Neural cell (in vitro differentiated cells): ENCODE results near the gene TSR3.

ENCODE experiments used
- EZH2 ChIP-seq: fragments of 200-600, 300-800 bp; shearing (Covaris generic), sonication (generic); IDR thresholded peaks from 2 replicates; pipeline ENCODE4 v1.6.1; 2014; ENCODE audit warnings: antibody characterized with exemption, low read length, borderline replicate concordance, mild to moderate bottlenecking; ENCODE audit not compliant: insufficient read depth, poor library complexity, severe bottlenecking
- MXI1 ChIP-seq: fragments of 450-650 bp; conservative IDR thresholded peaks from 2 replicates; pipeline ENCODE4 v1.6.1; 2014; ENCODE audit warnings: antibody characterized with exemption, mild to moderate bottlenecking; ENCODE audit not compliant: poor library complexity, severe bottlenecking
- POLR2AphosphoS5 ChIP-seq: IDR thresholded peaks from 2 replicates; pipeline ENCODE4 v1.6.1; 2012
- RAD21 ChIP-seq: fragments of 450-650 bp; conservative IDR thresholded peaks from 2 replicates; pipeline ENCODE4 v1.6.1; 2014; ENCODE audit warnings: antibody characterized with exemption, mild to moderate bottlenecking, moderate library complexity
- TF ChIP-seq, protein P1 (sequence below): fragments of 450-650 bp; IDR thresholded peaks from 2 replicates; pipeline ENCODE4 v1.5.1; 2014; ENCODE audit warnings: antibody characterized with exemption, mild to moderate bottlenecking, moderate library complexity; ENCODE audit not compliant: poor library complexity, severe bottlenecking

DNA sequence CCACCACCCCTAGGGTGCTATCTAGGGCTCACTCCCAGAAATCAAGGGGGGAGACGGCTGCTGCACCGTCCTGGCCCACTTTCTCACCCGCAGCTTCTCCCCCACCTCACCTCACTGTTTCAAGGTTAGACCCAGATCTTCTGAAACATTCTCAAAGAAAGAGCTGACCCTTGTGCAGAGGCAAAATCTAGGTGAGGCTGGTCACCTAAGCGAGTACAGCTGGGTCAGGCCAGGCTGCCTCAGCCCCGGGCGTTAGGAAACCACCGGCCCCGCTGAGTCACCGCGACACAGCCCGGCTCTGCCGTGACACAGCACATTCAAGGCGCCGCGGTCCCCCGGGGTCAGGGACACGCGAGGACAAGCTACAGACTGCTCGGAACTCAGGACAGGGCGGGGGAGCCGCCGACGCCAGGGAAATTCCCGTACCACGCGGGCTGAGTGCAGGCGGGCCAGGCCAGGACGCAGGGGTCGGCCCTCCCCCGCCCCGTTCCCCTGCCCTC is 27.2 kb upstream of the TSR3 start:
- TF ChIP-seq, protein P1, sequence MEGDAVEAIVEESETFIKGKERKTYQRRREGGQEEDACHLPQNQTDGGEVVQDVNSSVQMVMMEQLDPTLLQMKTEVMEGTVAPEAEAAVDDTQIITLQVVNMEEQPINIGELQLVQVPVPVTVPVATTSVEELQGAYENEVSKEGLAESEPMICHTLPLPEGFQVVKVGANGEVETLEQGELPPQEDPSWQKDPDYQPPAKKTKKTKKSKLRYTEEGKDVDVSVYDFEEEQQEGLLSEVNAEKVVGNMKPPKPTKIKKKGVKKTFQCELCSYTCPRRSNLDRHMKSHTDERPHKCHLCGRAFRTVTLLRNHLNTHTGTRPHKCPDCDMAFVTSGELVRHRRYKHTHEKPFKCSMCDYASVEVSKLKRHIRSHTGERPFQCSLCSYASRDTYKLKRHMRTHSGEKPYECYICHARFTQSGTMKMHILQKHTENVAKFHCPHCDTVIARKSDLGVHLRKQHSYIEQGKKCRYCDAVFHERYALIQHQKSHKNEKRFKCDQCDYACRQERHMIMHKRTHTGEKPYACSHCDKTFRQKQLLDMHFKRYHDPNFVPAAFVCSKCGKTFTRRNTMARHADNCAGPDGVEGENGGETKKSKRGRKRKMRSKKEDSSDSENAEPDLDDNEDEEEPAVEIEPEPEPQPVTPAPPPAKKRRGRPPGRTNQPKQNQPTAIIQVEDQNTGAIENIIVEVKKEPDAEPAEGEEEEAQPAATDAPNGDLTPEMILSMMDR, result no peak
- TF ChIP-seq POLR2AphosphoS5, result no peak
- no peak for TF ChIP-seq RAD21
- no peak for TF ChIP-seq EZH2
- no peak for TF ChIP-seq MXI1
